B cell (primary cell): Measurements from ENCODE around the gene DHX36. TPM values are rescaled to one million over a fixed set of nuclear protein-coding genes. Genes with fewer than 3 reads are reported as not detected.

ENCODE experiments used
- ATAC-seq: fragments of 200-7000 bp; cut with Tn5 transposase; one replicate; pipeline ENCODE4 v1.10.0; 2021; ENCODE audit warnings: low read depth, mild to moderate bottlenecking, moderate number of reproducible peaks, moderate library complexity
- CTCF ChIA-PET: fragments of 350-600 bp; sonication (Branson Sonifier 250); formaldehyde crosslinking; loops from one replicate; lab custom pipeline; 2021; ENCODE audit warnings: antibody characterized with exemption, inconsistent platforms; lab: Charles Lee
- POLR2A ChIA-PET: fragments of 350-600 bp; sonication (Branson Sonifier 250); formaldehyde crosslinking; loops from one replicate; lab custom pipeline; 2021; ENCODE audit warnings: antibody characterized with exemption; lab: Charles Lee
- DNase-seq: peaks from one replicate; pipeline ENCODE4 v3.0.0; 2013
- H2AFZ ChIP-seq: 2 replicates; pipeline ENCODE4 v1.6.1; 2012; ENCODE audit warnings: mild to moderate bottlenecking, low read depth, low read length; ENCODE audit not compliant: insufficient read depth, poor library complexity, severe bottlenecking
- H3K27ac ChIP-seq, 2 donors: 1 replicate in 1 of 2; 2 replicates in 1 of 2; pipeline ENCODE4 v1.5.1; 2012 to 2013; ENCODE audit warnings: low read length in 2 of 2, mild to moderate bottlenecking in 2 of 2, moderate library complexity in 1 of 2
- H3K27me3 ChIP-seq, 4 experiments: fragments of 200-600 bp in 1 of 4; sonication (generic) in 1 of 4; replicated peaks in 1 of 4; 1 replicate in 2 of 4; 2 replicates in 2 of 4; pipeline versions ENCODE4 v1.6.1 to v1.7.0; 2013 to 2016; ENCODE audit warnings: low read length in 3 of 4, mild to moderate bottlenecking in 2 of 4, mixed read lengths in 1 of 4, moderate library complexity in 1 of 4; ENCODE audit not compliant: insufficient read depth in 4 of 4, control insufficient read depth in 3 of 4; ENCODE audit errors: control extremely low read depth in 1 of 4
- H3K36me3 ChIP-seq, 2 experiments: replicated peaks in 1 of 2; 1 replicate in 1 of 2; 2 replicates in 1 of 2; pipeline versions ENCODE4 v1.6.1 to v1.7.1; 2013; ENCODE audit warnings: low read length in 1 of 2; ENCODE audit not compliant: insufficient read depth in 2 of 2, control insufficient read depth in 1 of 2; ENCODE audit errors: control extremely low read depth in 1 of 2, extremely low read depth in 1 of 2
- H3K4me1 ChIP-seq, 2 donors: fragments of 200-600 bp in 1 of 2; sonication (generic) in 1 of 2; 1 replicate in 1 of 2; 2 replicates in 1 of 2; pipeline versions ENCODE4 v1.5.1 to v1.6.1; 2013 to 2017; ENCODE audit warnings: low read length in 2 of 2; ENCODE audit not compliant: control insufficient read depth in 2 of 2, insufficient read depth in 2 of 2
- H3K4me2 ChIP-seq: replicated peaks from 2 replicates; pipeline ENCODE3; 2012; ENCODE audit warnings: mild to moderate bottlenecking, low read depth, low read length; ENCODE audit not compliant: poor library complexity, severe bottlenecking
- H3K4me3 ChIP-seq, 5 experiments: fragments of 200-600 bp in 1 of 5; sonication (generic) in 1 of 5; 1 replicate in 3 of 5; 2 replicates in 2 of 5; pipeline versions ENCODE4 v1.5.1 to v1.7.0; 2011 to 2016; ENCODE audit warnings: low read length in 4 of 5, mild to moderate bottlenecking in 4 of 5, low read depth in 2 of 5, control low read depth in 1 of 5, moderate library complexity in 1 of 5; ENCODE audit not compliant: insufficient read depth in 1 of 5; ENCODE audit errors: control extremely low read depth in 1 of 5, extremely low read depth in 1 of 5
- H3K79me2 ChIP-seq: fragments of 200-600 bp; sonication (generic); one replicate; pipeline ENCODE4 v1.6.0; 2016; ENCODE audit warnings: low read length; ENCODE audit not compliant: control insufficient read depth, insufficient read depth
- H3K9ac ChIP-seq: fragments of 200-600 bp; sonication (generic); 2 replicates; pipeline ENCODE4 v1.6.1; 2017; ENCODE audit warnings: mild to moderate bottlenecking, low read length, moderate library complexity
- H3K9me3 ChIP-seq, 3 donors: one replicate each; pipeline versions ENCODE4 v1.6.1 to v1.7.1; 2013; ENCODE audit warnings: low read length in 2 of 3; ENCODE audit not compliant: control insufficient read depth in 2 of 3, insufficient read depth in 1 of 3; ENCODE audit errors: control extremely low read depth in 1 of 3
- H4K20me1 ChIP-seq: 2 replicates; pipeline ENCODE4 v1.6.0; 2012; ENCODE audit warnings: mild to moderate bottlenecking, low read length; ENCODE audit not compliant: insufficient read depth, control insufficient read depth, poor library complexity, severe bottlenecking
- H3K27ac Mint-ChIP-seq: one replicate; pipeline ENCODE4 v1.8.0; 2021; ENCODE audit warnings: mixed read lengths
- H3K27me3 Mint-ChIP-seq: one replicate; pipeline ENCODE4 v1.8.0; 2021; ENCODE audit warnings: mixed read lengths
- H3K4me1 Mint-ChIP-seq: one replicate; pipeline ENCODE4 v1.8.0; 2021; ENCODE audit warnings: mixed read lengths
- H3K4me3 Mint-ChIP-seq: one replicate; pipeline ENCODE4 v1.8.0; 2021; ENCODE audit warnings: mixed read lengths
- H3K9me3 Mint-ChIP-seq: one replicate; pipeline ENCODE4 v1.8.0; 2022; ENCODE audit warnings: mixed read lengths; ENCODE audit not compliant: insufficient read depth
- EZH2 ChIP-seq: IDR thresholded peaks from 2 replicates; pipeline ENCODE4 v1.6.1; 2012; ENCODE audit warnings: borderline replicate concordance, low read depth, mild to moderate bottlenecking, moderate library complexity, low read length; ENCODE audit not compliant: insufficient read depth, poor library complexity, severe bottlenecking
- WGBS: methylation state at CpG from one replicate; pipeline ENCODE4 v1.1.5; 2013; ENCODE audit warnings: missing lambda C conversion rate; ENCODE audit not compliant: insufficient coverage; 5-methylcytosine and 5-hydroxymethylcytosine counted together
- intact Hi-C: fragments of 100-400 bp; cut with micrococcal nuclease; formaldehyde crosslinking; loops from one replicate; pipeline ENCODE4 v1.10.0; 2022
- polyA plus RNA-seq: library from polyadenylated mRNA; depleted of rRNA; stranded (reverse); fragments of >200 nt; gene quantifications from 2 replicates; pipeline ENCODE4 v1.2.3, GENCODE V29; 2012
- total RNA-seq, 2 donors: library from RNA; stranded (reverse); fragments of 120-200 nt in 1 of 2; gene quantifications; 1 replicate in 1 of 2; 2 replicates in 1 of 2; pipeline versions ENCODE4 v1.2.3 to v1.2.4, GENCODE V29; 2013 to 2022
- TF ChIP-seq, protein P1 (sequence below): fragments of 200-600 bp; IDR thresholded peaks from one replicate; pipeline ENCODE4 v1.8.0; 2022; ENCODE audit warnings: antibody characterized with exemption, mild to moderate bottlenecking

Gene DHX36
- total and polyA plus RNA-seq, 2 donors (not counting 1 experiment from before 2014, with no cell fraction given), result 33.4 to 113 TPM

DNA sequence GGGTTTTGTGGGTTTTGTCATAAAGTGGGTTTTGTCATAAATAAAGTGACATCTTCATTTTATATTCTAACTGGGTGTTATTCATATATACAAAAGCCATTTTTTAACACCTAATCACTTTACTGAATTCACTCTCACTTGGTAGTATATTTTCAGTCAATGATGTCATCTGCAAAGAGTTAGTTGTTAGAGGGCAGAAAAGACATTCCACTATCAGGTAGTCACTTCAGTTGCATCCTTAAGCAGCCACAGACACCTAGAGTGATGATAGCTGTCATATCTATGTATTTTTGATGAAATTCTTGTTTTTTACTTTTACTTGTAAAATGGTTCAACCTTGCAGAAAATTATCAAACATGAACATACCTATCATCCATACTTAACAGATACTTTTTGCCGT lies 89.0 kb downstream of the DHX36 start:
- CTCF ChIA-PET, result interaction anchor here (0.6 kb wide), 1 partner anchor 21 kb away, joined by 3 read pairs; no protein-coding TSS in a partner anchor
- no peak overlapping the region for H3K4me3 ChIP-seq

DNA sequence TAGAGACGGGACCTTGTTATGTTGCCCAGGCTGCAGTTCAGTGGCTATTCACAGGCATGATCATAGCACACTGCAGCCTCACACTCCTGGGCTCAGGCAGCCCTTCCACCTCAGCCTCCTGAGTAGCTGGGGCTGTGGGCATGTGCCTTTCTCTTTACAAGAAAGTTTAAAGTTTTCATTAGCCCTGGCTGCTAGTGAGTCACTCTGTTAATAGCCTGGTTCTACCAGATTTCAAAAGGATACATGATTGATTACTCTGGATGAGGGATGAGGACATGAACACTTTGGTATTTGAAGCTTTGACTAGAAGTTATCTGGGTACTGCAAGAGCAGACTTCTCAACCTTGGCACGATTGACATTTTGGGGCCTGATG lies 95.1 kb downstream of the DHX36 start:
- Histone ChIP-seq H3K36me3 (no peaks in the 10 kb centered on the region), H2AFZ (no peak overlapping the region), H3K27me3 (peaks cover 0 to 3% (median 0%) of the 10 kb centered on the region in 4 experiments), H3K4me1 (no peaks in the 10 kb centered on the region), H4K20me1 (no peaks in the 10 kb centered on the region), H3K27ac (no peak overlapping the region), H3K4me2 (no peak overlapping the region), H3K9ac (no peak overlapping the region), H3K79me2 (no peaks in the 10 kb centered on the region), H3K4me3 (no peak overlapping the region), H3K9me3 (no peaks in the 10 kb centered on the region)
- CTCF ChIA-PET, result no interaction called here
- H3K4me3 Mint-ChIP-seq, result no peak overlapping the region
- no peaks in the 10 kb centered on the region for H3K9me3 Mint-ChIP-seq
- TF ChIP-seq EZH2, result no peak
- TF ChIP-seq, protein P1, sequence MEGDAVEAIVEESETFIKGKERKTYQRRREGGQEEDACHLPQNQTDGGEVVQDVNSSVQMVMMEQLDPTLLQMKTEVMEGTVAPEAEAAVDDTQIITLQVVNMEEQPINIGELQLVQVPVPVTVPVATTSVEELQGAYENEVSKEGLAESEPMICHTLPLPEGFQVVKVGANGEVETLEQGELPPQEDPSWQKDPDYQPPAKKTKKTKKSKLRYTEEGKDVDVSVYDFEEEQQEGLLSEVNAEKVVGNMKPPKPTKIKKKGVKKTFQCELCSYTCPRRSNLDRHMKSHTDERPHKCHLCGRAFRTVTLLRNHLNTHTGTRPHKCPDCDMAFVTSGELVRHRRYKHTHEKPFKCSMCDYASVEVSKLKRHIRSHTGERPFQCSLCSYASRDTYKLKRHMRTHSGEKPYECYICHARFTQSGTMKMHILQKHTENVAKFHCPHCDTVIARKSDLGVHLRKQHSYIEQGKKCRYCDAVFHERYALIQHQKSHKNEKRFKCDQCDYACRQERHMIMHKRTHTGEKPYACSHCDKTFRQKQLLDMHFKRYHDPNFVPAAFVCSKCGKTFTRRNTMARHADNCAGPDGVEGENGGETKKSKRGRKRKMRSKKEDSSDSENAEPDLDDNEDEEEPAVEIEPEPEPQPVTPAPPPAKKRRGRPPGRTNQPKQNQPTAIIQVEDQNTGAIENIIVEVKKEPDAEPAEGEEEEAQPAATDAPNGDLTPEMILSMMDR, result no peak
- H3K27ac Mint-ChIP-seq, result no peak overlapping the region
- intact Hi-C loops, result no loop called here
- POLR2A ChIA-PET, result no interaction called here
- DNase-seq (no peak), ATAC-seq (no peak)
- H3K4me1 Mint-ChIP-seq, result no peaks in the 10 kb centered on the region
- peaks cover 9% of the 10 kb centered on the region for H3K27me3 Mint-ChIP-seq
- 100% methylated on average over 1 of the region's 2 CpGs for WGBS

More for the DNA sequence above, 89.0 kb downstream of the DHX36 start:
- H3K27me3 ChIP-seq, result no peaks in the 10 kb centered on the region
- H3K9me3 ChIP-seq, result no peaks in the 10 kb centered on the region
- POLR2A ChIA-PET, result no interaction called here
- H3K79me2 ChIP-seq, result no peaks in the 10 kb centered on the region
- H3K9me3 Mint-ChIP-seq, result no peaks in the 10 kb centered on the region
- H3K4me1 Mint-ChIP-seq, result no peaks in the 10 kb centered on the region
- H3K4me2 ChIP-seq, result no peak overlapping the region
- H3K36me3 ChIP-seq, result no peaks in the 10 kb centered on the region
- H4K20me1 ChIP-seq, result no peaks in the 10 kb centered on the region
- H3K4me3 Mint-ChIP-seq, result no peak overlapping the region
- no peak for TF ChIP-seq EZH2
- TF ChIP-seq, protein P1, result no peak
- H3K4me1 ChIP-seq, result no peaks in the 10 kb centered on the region
- WGBS, result 100% methylated on average over 1 of the region's 1 CpG
- intact Hi-C loops, result no loop called here
- DNase-seq, result no peak
- no peak overlapping the region for H3K27ac ChIP-seq
- ATAC-seq, result no peak
- peaks cover 22% of the 10 kb centered on the region for H3K27me3 Mint-ChIP-seq
- H3K27ac Mint-ChIP-seq, result no peak overlapping the region
- no peak overlapping the region for H2AFZ ChIP-seq
- no peak overlapping the region for H3K9ac ChIP-seq
